Measurements from ENCODE around the gene MSLN. TPM values are rescaled to one million over a fixed set of nuclear protein-coding genes. Genes with fewer than 3 reads are reported as not detected.

Gene MSLN
- polyA plus RNA-seq, 2 of the 4 experiments (the other 2 are of a cell fraction) = 2.4 to 3.6 TPM

DNA sequence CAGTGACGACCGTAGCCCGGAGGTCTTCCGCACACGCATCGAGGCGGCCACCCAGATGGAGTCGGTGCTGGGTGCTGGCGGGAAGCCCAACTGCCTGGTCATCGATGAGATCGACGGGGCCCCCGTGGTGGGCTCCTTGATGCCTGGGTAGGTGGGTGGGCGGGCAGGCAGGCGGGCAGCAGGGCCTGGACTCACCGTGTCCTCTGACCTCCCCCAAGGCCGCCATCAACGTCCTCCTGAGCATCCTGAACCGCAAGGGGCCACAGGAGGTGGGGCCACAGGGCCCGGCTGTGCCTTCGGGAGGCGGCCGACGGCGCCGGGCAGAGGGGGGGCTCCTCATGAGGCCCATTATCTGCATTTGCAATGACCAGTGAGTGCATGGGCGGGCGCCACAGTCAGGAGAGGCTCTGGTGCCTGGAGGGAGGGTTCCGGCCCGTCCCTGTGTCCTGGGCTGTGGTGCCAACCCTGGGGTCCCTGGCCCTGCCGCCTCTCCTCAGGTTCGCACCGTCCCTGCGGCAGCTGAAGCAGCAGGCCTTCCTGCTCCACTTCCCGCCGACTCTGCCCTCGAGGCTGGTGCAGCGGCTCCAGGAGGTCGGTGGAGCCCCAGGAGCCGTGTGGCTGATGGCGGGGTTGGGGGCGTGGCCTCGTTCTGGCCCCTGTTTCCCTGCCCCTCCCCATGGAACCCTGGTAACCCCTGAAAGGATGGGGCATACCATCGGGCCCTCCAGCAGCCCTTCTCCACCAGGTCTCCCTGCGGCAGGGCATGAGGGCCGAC lies 31.9 kb downstream of the MSLN start (continued):
- TF ChIP-seq, protein P1, sequence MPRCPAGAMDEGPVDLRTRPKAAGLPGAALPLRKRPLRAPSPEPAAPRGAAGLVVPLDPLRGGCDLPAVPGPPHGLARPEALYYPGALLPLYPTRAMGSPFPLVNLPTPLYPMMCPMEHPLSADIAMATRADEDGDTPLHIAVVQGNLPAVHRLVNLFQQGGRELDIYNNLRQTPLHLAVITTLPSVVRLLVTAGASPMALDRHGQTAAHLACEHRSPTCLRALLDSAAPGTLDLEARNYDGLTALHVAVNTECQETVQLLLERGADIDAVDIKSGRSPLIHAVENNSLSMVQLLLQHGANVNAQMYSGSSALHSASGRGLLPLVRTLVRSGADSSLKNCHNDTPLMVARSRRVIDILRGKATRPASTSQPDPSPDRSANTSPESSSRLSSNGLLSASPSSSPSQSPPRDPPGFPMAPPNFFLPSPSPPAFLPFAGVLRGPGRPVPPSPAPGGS (IDR thresholded peaks at IDR 0.05) = no peak
- TF ChIP-seq CHD4 (IDR thresholded peaks at IDR 0.05; ENCODE audit: borderline replicate concordance) (no peak), HOXB5 (CRISPR knock-in tag; IDR thresholded peaks at IDR 0.05) (no peak), ELK1 (IDR thresholded peaks at IDR 0.05; ENCODE audit: low read depth, low read length) (no peak)

GRCh38 chr16:793414-793813 lies 32.9 kb downstream of the MSLN start:
- Histone ChIP-seq H3K27ac (no peak overlapping the region), H3K4me1 (peaks cover 25% of the 10 kb centered on the region), H3K4me3 (no peak overlapping the region), H3K9me3 (no peaks in the 10 kb centered on the region), H3K4me2 (no peak overlapping the region)
- ATAC-seq (no peak), FAIRE-seq (no peak), DNase-seq (ENCODE audit: low read depth in 1 of 2, low spot score in 1 of 2) (no peak)
- WGBS (ENCODE audit: missing lambda C conversion rate) = 86% methylated on average over 7 of the region's 8 CpGs
- TF ChIP-seq KDM1A (IDR thresholded peaks at IDR 0.05; ENCODE audit: low read depth) (no peak), FOSB (CRISPR knock-in tag; IDR thresholded peaks at IDR 0.05) (no peak), HES2 (IDR thresholded peaks at IDR 0.05) (no peak), CBX8 (IDR thresholded peaks at IDR 0.05) (no peak), FOXS1 (CRISPR knock-in tag; IDR thresholded peaks at IDR 0.05) (no peak), ELK1 (IDR thresholded peaks at IDR 0.05; ENCODE audit: low read depth, low read length) (no peak), ZNF302 (CRISPR knock-in tag; IDR thresholded peaks at IDR 0.05) (no peak)
- ChIA-PET CTCF (interaction anchor here (0.7 to 1.3 kb wide), 3 partner anchors 11 to 264 kb away, joined by 3 read pairs; no protein-coding TSS in a partner anchor), POLR2A (no interaction called here)

DNA sequence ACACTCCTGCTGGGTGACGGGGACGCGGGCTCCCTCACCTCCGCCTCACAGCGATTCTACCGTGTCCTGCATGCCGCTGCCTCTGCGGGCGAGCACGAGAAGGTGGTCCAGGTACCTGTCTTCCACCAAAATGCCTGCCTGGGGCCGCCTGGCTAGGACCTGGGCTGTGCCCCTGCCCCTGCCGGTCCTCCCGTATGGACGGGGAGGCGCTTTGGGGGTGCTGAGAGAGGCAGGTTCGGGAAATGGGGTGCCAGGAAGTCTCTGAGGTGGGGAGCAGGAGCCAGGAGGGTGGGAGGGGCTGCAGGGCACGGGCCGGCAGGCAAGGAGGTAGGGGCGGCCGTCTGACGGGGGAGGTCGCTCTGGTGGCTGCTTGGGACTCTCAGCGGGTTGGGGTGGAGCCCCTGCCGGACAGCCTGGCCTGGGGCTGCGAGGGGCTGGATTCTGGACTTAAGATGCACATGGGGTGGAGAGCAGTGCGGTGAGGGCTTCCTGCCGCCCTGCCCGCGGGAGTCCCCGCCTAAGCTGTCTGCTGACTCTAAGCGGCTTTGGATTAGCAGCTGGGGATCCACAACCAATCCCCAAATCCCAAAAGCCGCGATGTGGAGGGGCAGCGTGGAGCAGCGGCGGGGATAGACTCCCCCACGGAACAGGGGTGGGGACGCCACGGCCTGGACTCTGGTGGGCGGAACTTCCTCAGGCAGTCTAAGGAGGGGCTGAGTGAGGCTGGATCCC lies 33.7 kb downstream of the MSLN start:
- H3K27ac ChIP-seq = no peak overlapping the region
- no peak for DNase-seq (ENCODE audit: low read depth in 1 of 2, low spot score in 1 of 2)
- no peak for TF ChIP-seq RARB (CRISPR knock-in tag; IDR thresholded peaks at IDR 0.05)
- TF ChIP-seq POLR2A (IDR thresholded peaks at IDR 0.05; ENCODE audit: low read length) = no peak
- no peak for TF ChIP-seq HES2 (IDR thresholded peaks at IDR 0.05)
- no peak for TF ChIP-seq ZNF302 (CRISPR knock-in tag; IDR thresholded peaks at IDR 0.05)
- no peak for TF ChIP-seq JUNB (IDR thresholded peaks at IDR 0.05)
- TF ChIP-seq KDM1A (IDR thresholded peaks at IDR 0.05; ENCODE audit: low read depth) = no peak
- no peak for TF ChIP-seq MAZ (IDR thresholded peaks at IDR 0.05; ENCODE audit: borderline replicate concordance, low read depth, low read length)
- TF ChIP-seq BHLHE40 (IDR thresholded peaks at IDR 0.05; ENCODE audit: low read depth, low read length) = no peak
- no peak for TF ChIP-seq PHF8 (IDR thresholded peaks at IDR 0.05; ENCODE audit: borderline replicate concordance, low read depth)
- CTCF ChIA-PET = interaction anchor here (0.7 to 3.4 kb wide), 4 partner anchors 8 to 261 kb away, joined by 3 to 27 read pairs (median 6); no protein-coding TSS in a partner anchor
- peaks cover 24% of the 10 kb centered on the region for H3K4me1 ChIP-seq
- no peak for FAIRE-seq
- POLR2A ChIA-PET = no interaction called here
- WGBS (ENCODE audit: missing lambda C conversion rate) = 93% methylated on average over 40 of the region's 40 CpGs
- H3K9me3 ChIP-seq = no peaks in the 10 kb centered on the region
- no peak; a peak in 1 of 6 replicates for ATAC-seq
- H3K4me2 ChIP-seq = no peak overlapping the region
- no peak overlapping the region for H3K4me3 ChIP-seq
